Measurements from ENCODE around the gene GDA. TPM values are rescaled to one million over a fixed set of nuclear protein-coding genes. Genes with fewer than 3 reads are reported as not detected.

Gene GDA
- total RNA-seq, 1 donor from 2014 or later, result 2.7 TPM

DNA sequence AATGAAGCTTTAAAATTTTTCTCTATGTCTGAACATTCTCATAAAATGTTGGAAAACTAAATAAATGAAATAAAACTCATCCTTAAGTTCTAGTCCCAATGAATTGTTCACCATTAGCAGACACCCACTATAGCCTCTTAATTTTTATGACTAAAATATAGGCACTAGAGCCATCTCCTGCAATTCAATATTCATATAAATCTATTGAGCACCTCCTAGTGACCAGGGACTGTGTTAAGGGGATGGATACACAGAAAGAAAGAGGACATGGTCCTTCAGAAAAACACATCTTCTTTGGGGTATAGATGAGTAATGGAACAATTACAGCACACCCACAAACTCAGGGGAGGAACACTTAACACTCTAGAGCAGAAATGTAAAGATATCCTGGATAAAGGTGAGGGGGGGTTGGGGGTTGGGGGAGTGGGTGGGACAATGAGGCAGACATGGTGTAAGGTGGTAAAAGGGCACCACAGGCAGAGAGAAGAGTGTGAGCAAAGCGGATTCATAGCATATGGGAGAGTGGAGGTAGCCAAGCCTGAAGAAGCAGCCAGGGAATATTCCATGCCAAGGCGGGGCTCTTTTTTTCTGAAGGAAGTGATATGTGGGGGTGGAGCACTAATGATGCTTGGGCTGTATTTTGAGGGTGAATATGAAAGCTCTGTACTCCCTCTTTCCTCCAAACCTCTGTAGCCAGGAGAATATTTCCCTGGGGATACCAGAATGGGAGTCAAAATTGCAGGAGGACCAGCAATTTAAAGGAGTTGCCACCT is 3.3 kb upstream of the GDA start:
- no peaks in the 10 kb centered on the region for H3K36me3 ChIP-seq
- peaks cover 4% of the 10 kb centered on the region for H3K4me1 ChIP-seq
- H3K27ac Mint-ChIP-seq, result no peak overlapping the region
- no peaks in the 10 kb centered on the region for H4K20me1 ChIP-seq (ENCODE audit: low read depth)
- H3K4me2 ChIP-seq, result no peak overlapping the region
- H3K4me3 Mint-ChIP-seq, result no peak overlapping the region
- no peak for DNase-seq (ENCODE audit: low spot score)
- no peak overlapping the region for H2AFZ ChIP-seq (replicated peaks)
- H3K9ac ChIP-seq, result no peak overlapping the region
- peaks cover 41% of the 10 kb centered on the region for H3K27me3 ChIP-seq
- H3K27ac ChIP-seq, result no peak overlapping the region
- no peaks in the 10 kb centered on the region for H3K79me2 ChIP-seq (ENCODE audit: low read depth)
- H3K4me3 ChIP-seq, result no peak overlapping the region
- H3K4me1 Mint-ChIP-seq, result peaks cover 20% of the 10 kb centered on the region
- peaks cover 5% of the 10 kb centered on the region for H3K9me3 Mint-ChIP-seq
- no peaks in the 10 kb centered on the region for H3K36me3 Mint-ChIP-seq
- no peak for TF ChIP-seq CTCF (IDR thresholded peaks at IDR 0.05)
- no peak for TF ChIP-seq EZH2 (IDR thresholded peaks at IDR 0.05)
- no peak for TF ChIP-seq EZH2phosphoT487 (IDR thresholded peaks at IDR 0.05)
- no peaks in the 10 kb centered on the region for H3F3A ChIP-seq (ENCODE audit: low read depth)
- H3K27me3 Mint-ChIP-seq (ENCODE audit: insufficient read depth, low read depth), result peaks cover 32% of the 10 kb centered on the region
- H3K9me3 ChIP-seq (ENCODE audit: low read depth), result no peaks in the 10 kb centered on the region

DNA sequence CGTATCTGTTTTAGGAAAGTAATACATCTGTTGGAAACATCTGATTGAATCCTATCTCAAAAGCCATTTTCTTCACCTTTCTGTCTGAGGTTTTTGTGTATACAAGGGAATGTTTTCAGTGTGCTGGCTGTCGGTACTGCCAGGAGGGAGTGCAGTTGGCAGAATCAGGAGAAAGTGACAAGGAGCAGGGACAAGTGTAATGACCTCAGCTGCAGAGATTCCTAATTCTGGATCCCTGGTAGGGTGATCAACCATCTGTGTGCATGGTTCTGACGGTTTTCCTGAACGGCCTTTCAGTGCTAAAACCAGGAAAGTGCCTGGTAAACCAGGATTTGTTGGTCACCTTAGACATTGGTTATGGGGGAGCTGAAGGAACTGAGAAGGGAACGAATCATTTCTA is 1.6 kb upstream of the GDA start:
- Mint-ChIP-seq H3K36me3 (no peaks in the 10 kb centered on the region), H3K9me3 (peaks cover 5% of the 10 kb centered on the region), H3K27ac (no peak overlapping the region), H3K27me3 (ENCODE audit: insufficient read depth, low read depth) (peaks cover 37% of the 10 kb centered on the region), H3K4me1 (peaks cover 16% of the 10 kb centered on the region), H3K4me3 (no peak overlapping the region)
- DNase-seq (ENCODE audit: low spot score), result no peak
- Histone ChIP-seq H3K4me3 (no peak overlapping the region), H3K27me3 (peaks cover 56% of the 10 kb centered on the region), H3K9me3 (ENCODE audit: low read depth) (no peaks in the 10 kb centered on the region), H3K4me1 (peaks cover 4% of the 10 kb centered on the region), H3K27ac (no peak overlapping the region), H2AFZ (replicated peaks) (no peak overlapping the region), H3K9ac (no peak overlapping the region), H4K20me1 (ENCODE audit: low read depth) (no peaks in the 10 kb centered on the region), H3K4me2 (no peak overlapping the region), H3K36me3 (no peaks in the 10 kb centered on the region), H3F3A (ENCODE audit: low read depth) (no peaks in the 10 kb centered on the region), H3K79me2 (ENCODE audit: low read depth) (no peaks in the 10 kb centered on the region)
- no peak for TF ChIP-seq EZH2 (IDR thresholded peaks at IDR 0.05)
- no peak for TF ChIP-seq EZH2phosphoT487 (IDR thresholded peaks at IDR 0.05)
- no peak for TF ChIP-seq CTCF (IDR thresholded peaks at IDR 0.05)

DNA sequence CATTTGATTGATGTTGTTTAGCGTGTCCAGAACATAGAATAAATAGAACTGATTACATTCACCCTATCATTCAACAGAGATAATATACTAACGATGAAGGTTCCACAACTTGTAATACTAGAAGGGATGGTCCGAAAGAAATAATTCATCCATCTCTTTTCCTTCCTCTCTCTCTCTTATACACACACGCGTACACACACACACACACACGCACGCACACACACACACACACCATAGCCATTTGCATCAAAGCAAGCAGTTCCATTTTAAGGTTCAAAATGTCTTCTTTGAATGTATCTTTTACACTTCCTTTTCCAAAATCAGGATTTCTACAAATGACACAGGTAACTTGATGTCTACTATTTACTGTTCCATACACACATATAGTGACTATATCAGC is 887 bp downstream of the GDA start:
- no peaks in the 10 kb centered on the region for H3K36me3 Mint-ChIP-seq
- DNase-seq (ENCODE audit: low spot score), result no peak
- TF ChIP-seq EZH2phosphoT487 (IDR thresholded peaks at IDR 0.05), result no peak
- no peak for TF ChIP-seq EZH2 (IDR thresholded peaks at IDR 0.05)
- no peak for TF ChIP-seq CTCF (IDR thresholded peaks at IDR 0.05)
- peaks cover 13% of the 10 kb centered on the region for H3K4me1 Mint-ChIP-seq
- no peaks in the 10 kb centered on the region for H4K20me1 ChIP-seq (ENCODE audit: low read depth)
- H3K9ac ChIP-seq, result no peak overlapping the region
- peak overlapping the region; percentile 87 for H3K4me2 ChIP-seq
- no peak overlapping the region for H3K27ac Mint-ChIP-seq
- H3K9me3 Mint-ChIP-seq, result peaks cover 8% of the 10 kb centered on the region
- H3K36me3 ChIP-seq, result no peaks in the 10 kb centered on the region
- peaks cover 37% of the 10 kb centered on the region for H3K27me3 Mint-ChIP-seq (ENCODE audit: insufficient read depth, low read depth)
- no peak overlapping the region for H3K27ac ChIP-seq
- peak overlapping the region; percentile 80 for H3K4me3 Mint-ChIP-seq
- H3F3A ChIP-seq (ENCODE audit: low read depth), result no peaks in the 10 kb centered on the region
- no peaks in the 10 kb centered on the region for H3K9me3 ChIP-seq (ENCODE audit: low read depth)
- no peak overlapping the region for H2AFZ ChIP-seq (replicated peaks)
- peaks cover 4% of the 10 kb centered on the region for H3K4me1 ChIP-seq
- H3K27me3 ChIP-seq, result peaks cover 56% of the 10 kb centered on the region
- no peaks in the 10 kb centered on the region for H3K79me2 ChIP-seq (ENCODE audit: low read depth)
- peak overlapping the region; percentile 60 for H3K4me3 ChIP-seq

Data from neural progenitor cell (in vitro differentiated cells).